Breast epithelium (tissue), 4 donors: Measurements from ENCODE around the gene EMX2. TPM values are rescaled to one million over a fixed set of nuclear protein-coding genes. Genes with fewer than 3 reads are reported as not detected.

Experiments
- DNase-seq, 2 donors: peaks; one replicate each; pipeline ENCODE4 v3.0.0-alpha.2; 2019; ENCODE audit warnings: low spot score in 2 of 2
- H3K27ac ChIP-seq, 2 donors: fragments of 200-600 bp; sonication (generic) in 1 of 2; one replicate each; pipeline ENCODE4 v1.5.1; 2016 to 2019; ENCODE audit warnings: mild to moderate bottlenecking in 1 of 2
- H3K27me3 ChIP-seq, 2 donors: fragments of 200-600 bp; sonication (generic) in 1 of 2; one replicate each; pipeline versions ENCODE4 v1.5.1 to v1.6.0; 2017 to 2019; ENCODE audit warnings: control low read depth in 1 of 2, mild to moderate bottlenecking in 1 of 2
- H3K36me3 ChIP-seq: fragments of 200-600 bp; one replicate; pipeline ENCODE4 v1.5.1; 2019
- H3K4me1 ChIP-seq, 2 donors: fragments of 200-600 bp; sonication (generic); one replicate each; pipeline ENCODE4 v1.5.1; 2016 to 2019; ENCODE audit warnings: control low read depth in 1 of 2
- H3K4me3 ChIP-seq, 3 donors: fragments of 200-600 bp; sonication (generic); 1 replicate in 2 of 3; 2 replicates in 1 of 3; pipeline ENCODE4 v1.5.1; 2016 to 2019; ENCODE audit warnings: mild to moderate bottlenecking in 3 of 3, moderate library complexity in 2 of 3
- H3K9me3 ChIP-seq, 2 donors: fragments of 200-600 bp; sonication (generic) in 1 of 2; one replicate each; pipeline ENCODE4 v1.5.1; 2016 to 2019; ENCODE audit warnings: control low read depth in 1 of 2
- CTCF ChIP-seq, 3 donors: fragments of 450-650 bp; IDR thresholded peaks; one replicate each; pipeline ENCODE4 v1.5.1; 2016 to 2017; ENCODE audit warnings: antibody characterized with exemption in 3 of 3, mild to moderate bottlenecking in 3 of 3, moderate library complexity in 3 of 3
- POLR2A ChIP-seq: fragments of 450-650 bp; IDR thresholded peaks from one replicate; pipeline ENCODE4 v1.6.1; 2016; ENCODE audit warnings: antibody characterized with exemption, mild to moderate bottlenecking, moderate library complexity
- POLR2AphosphoS5 ChIP-seq, 3 donors: sonication (generic); formaldehyde crosslinking; IDR thresholded peaks; one replicate each; pipeline ENCODE4 v1.6.1; 2017; ENCODE audit warnings: antibody characterized with exemption in 3 of 3
- intact Hi-C: fragments of 100-400 bp; cut with DNase I; formaldehyde crosslinking; loops from one replicate; pipeline ENCODE4 v1.15.1; 2023; ENCODE audit warnings: low total_unique reads
- total RNA-seq, 3 donors: library from RNA; depleted of rRNA; stranded (reverse); fragments of >200 nt; gene quantifications; one replicate each; pipeline ENCODE4 v1.1.0, GENCODE V29; 2016

Gene EMX2
- total RNA-seq, 3 donors from 2014 or later = 0.29 to 7.8 (median 0.98) TPM

- Histone ChIP-seq H3K27ac (no peak overlapping the region), H3K4me3 (no peak overlapping the region), H3K9me3 (no peaks in the 10 kb centered on the region), H3K4me1 (no peaks in the 10 kb centered on the region), H3K36me3 (no peaks in the 10 kb centered on the region), H3K27me3 (peaks cover 0 to under 1% of the 10 kb centered on the region in 2 donors)
- intact Hi-C loops = loop anchor here (10.0 kb wide), 1 partner anchor 745 kb away; no protein-coding TSS in a partner anchor
- TF ChIP-seq POLR2A (no peak), POLR2AphosphoS5 (IDR thresholded peaks at IDR 0.05) (no peak), CTCF (IDR thresholded peaks at IDR 0.05) (no peak)
- DNase-seq = no peak
Observed at GRCh38 chr10:117499248-117500105, 43.1 kb upstream of the EMX2 start.

GRCh38 chr10:117500456-117500855, 42.1 kb upstream of the EMX2 start:
- H3K36me3 ChIP-seq = no peaks in the 10 kb centered on the region
- H3K27me3 ChIP-seq = peaks cover 0 to 3% of the 10 kb centered on the region in 2 donors
- no peak overlapping the region for H3K27ac ChIP-seq
- intact Hi-C loops = no loop called here
- DNase-seq = no peak
- no peak for TF ChIP-seq CTCF (IDR thresholded peaks at IDR 0.05)
- no peak for TF ChIP-seq POLR2A
- TF ChIP-seq POLR2AphosphoS5 (IDR thresholded peaks at IDR 0.05) = no peak
- H3K4me3 ChIP-seq = no peak overlapping the region
- H3K4me1 ChIP-seq = no peaks in the 10 kb centered on the region
- no peaks in the 10 kb centered on the region for H3K9me3 ChIP-seq

- peaks cover 0 to 3% of the 10 kb centered on the region in 2 donors for H3K27me3 ChIP-seq
- no peak overlapping the region for H3K4me3 ChIP-seq
- DNase-seq = no peak
- H3K27ac ChIP-seq = no peak overlapping the region
- no peaks in the 10 kb centered on the region for H3K9me3 ChIP-seq
- TF ChIP-seq POLR2AphosphoS5 (IDR thresholded peaks at IDR 0.05) (no peak), POLR2A (no peak), CTCF (IDR thresholded peaks at IDR 0.05) (no peak)
- H3K36me3 ChIP-seq = no peaks in the 10 kb centered on the region
- intact Hi-C loops = no loop called here
- H3K4me1 ChIP-seq = no peaks in the 10 kb centered on the region
Observed at GRCh38 chr10:117501460-117502035, 41.0 kb upstream of the EMX2 start.

GRCh38 chr10:117502421-117503243, 39.9 kb upstream of the EMX2 start:
- H3K9me3 ChIP-seq = no peaks in the 10 kb centered on the region
- H3K4me3 ChIP-seq = no peak overlapping the region
- no peak overlapping the region for H3K27ac ChIP-seq
- H3K4me1 ChIP-seq = no peaks in the 10 kb centered on the region
- H3K27me3 ChIP-seq = peaks cover 0 to 3% of the 10 kb centered on the region in 2 donors
- TF ChIP-seq POLR2AphosphoS5 (IDR thresholded peaks at IDR 0.05) = no peak
- no peak for TF ChIP-seq POLR2A
- TF ChIP-seq CTCF (IDR thresholded peaks at IDR 0.05) = no peak
- intact Hi-C loops = no loop called here
- DNase-seq = no peak
- no peaks in the 10 kb centered on the region for H3K36me3 ChIP-seq
